ENCODE measurements around the gene SLC5A11.

DNA sequence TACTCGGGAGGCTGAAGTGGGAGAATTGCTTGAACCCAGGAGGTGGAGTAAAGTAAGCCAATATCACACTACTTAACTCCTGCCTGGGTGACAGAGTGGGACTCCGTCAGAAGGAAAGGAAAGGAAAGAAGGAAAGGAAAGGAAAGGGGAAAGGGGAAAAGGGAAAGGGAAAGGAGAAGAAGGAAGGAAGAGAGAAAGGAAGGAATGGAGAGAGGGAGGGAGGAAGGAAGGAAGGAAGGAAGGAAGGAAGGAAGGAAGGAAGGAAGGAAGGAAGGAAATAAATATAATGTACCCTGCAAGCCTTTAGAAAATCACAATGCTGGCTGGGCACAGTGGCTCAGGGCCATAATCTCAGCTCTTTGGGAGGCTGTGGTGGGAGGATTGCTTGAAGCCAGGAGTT, 27.3 kb downstream of the SLC5A11 start:
- TF ChIP-seq POLR2A (IDR thresholded peaks at IDR 0.05; ENCODE audit: borderline replicate concordance, extremely low read depth, insufficient read depth, insufficient read length): no peak
- no peak for TF ChIP-seq SP1 (IDR thresholded peaks at IDR 0.05; ENCODE audit: low read depth)
- TF ChIP-seq, protein P1, sequence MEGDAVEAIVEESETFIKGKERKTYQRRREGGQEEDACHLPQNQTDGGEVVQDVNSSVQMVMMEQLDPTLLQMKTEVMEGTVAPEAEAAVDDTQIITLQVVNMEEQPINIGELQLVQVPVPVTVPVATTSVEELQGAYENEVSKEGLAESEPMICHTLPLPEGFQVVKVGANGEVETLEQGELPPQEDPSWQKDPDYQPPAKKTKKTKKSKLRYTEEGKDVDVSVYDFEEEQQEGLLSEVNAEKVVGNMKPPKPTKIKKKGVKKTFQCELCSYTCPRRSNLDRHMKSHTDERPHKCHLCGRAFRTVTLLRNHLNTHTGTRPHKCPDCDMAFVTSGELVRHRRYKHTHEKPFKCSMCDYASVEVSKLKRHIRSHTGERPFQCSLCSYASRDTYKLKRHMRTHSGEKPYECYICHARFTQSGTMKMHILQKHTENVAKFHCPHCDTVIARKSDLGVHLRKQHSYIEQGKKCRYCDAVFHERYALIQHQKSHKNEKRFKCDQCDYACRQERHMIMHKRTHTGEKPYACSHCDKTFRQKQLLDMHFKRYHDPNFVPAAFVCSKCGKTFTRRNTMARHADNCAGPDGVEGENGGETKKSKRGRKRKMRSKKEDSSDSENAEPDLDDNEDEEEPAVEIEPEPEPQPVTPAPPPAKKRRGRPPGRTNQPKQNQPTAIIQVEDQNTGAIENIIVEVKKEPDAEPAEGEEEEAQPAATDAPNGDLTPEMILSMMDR (IDR thresholded peaks at IDR 0.05 in 2 of 3, conservative IDR thresholded peaks at IDR 0.05 in 1 of 3; ENCODE audit: borderline replicate concordance in 1 of 3, insufficient read depth in 1 of 3, low read depth in 2 of 3, low read length in 2 of 3): no peak
- TF ChIP-seq ZNF274 (IDR thresholded peaks at IDR 0.05; ENCODE audit: low read depth, low read length): no peak
- no peak for TF ChIP-seq POLR2AphosphoS5 (IDR thresholded peaks at IDR 0.05; ENCODE audit: low read depth, low read length)
- no peak for TF ChIP-seq ZFX (IDR thresholded peaks at IDR 0.05)
- TF ChIP-seq EZH2phosphoT487 (IDR thresholded peaks at IDR 0.05; ENCODE audit: borderline replicate concordance): no peak
- no peak for TF ChIP-seq CBX3 (IDR thresholded peaks at IDR 0.05; ENCODE audit: low read depth)
- TF ChIP-seq, protein P2, sequence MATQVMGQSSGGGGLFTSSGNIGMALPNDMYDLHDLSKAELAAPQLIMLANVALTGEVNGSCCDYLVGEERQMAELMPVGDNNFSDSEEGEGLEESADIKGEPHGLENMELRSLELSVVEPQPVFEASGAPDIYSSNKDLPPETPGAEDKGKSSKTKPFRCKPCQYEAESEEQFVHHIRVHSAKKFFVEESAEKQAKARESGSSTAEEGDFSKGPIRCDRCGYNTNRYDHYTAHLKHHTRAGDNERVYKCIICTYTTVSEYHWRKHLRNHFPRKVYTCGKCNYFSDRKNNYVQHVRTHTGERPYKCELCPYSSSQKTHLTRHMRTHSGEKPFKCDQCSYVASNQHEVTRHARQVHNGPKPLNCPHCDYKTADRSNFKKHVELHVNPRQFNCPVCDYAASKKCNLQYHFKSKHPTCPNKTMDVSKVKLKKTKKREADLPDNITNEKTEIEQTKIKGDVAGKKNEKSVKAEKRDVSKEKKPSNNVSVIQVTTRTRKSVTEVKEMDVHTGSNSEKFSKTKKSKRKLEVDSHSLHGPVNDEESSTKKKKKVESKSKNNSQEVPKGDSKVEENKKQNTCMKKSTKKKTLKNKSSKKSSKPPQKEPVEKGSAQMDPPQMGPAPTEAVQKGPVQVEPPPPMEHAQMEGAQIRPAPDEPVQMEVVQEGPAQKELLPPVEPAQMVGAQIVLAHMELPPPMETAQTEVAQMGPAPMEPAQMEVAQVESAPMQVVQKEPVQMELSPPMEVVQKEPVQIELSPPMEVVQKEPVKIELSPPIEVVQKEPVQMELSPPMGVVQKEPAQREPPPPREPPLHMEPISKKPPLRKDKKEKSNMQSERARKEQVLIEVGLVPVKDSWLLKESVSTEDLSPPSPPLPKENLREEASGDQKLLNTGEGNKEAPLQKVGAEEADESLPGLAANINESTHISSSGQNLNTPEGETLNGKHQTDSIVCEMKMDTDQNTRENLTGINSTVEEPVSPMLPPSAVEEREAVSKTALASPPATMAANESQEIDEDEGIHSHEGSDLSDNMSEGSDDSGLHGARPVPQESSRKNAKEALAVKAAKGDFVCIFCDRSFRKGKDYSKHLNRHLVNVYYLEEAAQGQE (IDR thresholded peaks at IDR 0.05; ENCODE audit: low read depth): no peak

Measured in HCT116 (cell line).